ENCODE data around the gene DDX5. TPM values are rescaled to one million over a fixed set of nuclear protein-coding genes. Genes with fewer than 3 reads are reported as not detected.

DDX5 gene
- total RNA-seq, 1 experiment from 2014 or later: 369 TPM

DNA sequence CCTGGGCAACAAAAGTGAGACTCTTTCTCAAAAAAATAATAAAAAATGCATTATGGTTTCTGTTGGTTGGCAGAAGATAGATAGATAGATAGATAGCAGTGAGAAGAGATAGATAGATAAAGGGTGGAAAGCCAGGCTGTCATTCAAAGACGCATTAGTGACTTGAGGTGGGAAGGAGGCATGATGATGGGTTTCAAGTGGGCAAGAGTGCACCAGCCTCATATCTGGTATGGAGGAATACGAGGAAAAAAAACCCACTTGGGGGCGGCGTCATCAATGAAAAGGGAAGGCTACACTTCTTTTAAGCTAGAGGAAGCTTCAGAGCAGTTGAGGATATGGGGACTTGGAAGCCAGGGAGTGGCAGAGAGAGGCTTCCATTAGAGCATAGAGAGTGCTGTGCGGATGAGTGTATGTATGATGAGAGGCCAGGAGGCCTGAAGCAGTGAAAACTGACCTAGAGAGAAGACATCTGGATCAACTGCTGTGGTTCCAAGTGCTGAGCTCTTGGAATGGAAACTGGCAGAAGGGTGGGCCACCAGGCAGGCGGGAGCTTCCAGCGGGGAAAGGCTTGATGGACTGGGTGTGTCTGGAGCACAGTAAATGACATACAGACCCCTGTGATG is 32.5 kb upstream of the DDX5 start:
- Histone ChIP-seq H3K79me2 (ENCODE audit: low read length) (no peaks in the 10 kb centered on the region), H4K20me1 (ENCODE audit: insufficient read depth, low read depth, low read length) (no peaks in the 10 kb centered on the region), H3K9me2 (replicated peaks; ENCODE audit: insufficient read depth, low read length) (no peaks in the 10 kb centered on the region), H3K27me3 (ENCODE audit: low read length) (no peaks in the 10 kb centered on the region), H3K27ac (ENCODE audit: low read length) (no peak overlapping the region), H3K4me1 (ENCODE audit: low read length) (no peaks in the 10 kb centered on the region), H3K9ac (ENCODE audit: low read length) (no peak overlapping the region), H2AFZ (ENCODE audit: low read length) (no peak overlapping the region), H3K9me3 (ENCODE audit: low read length) (no peaks in the 10 kb centered on the region), H3K4me2 (ENCODE audit: low read depth, low read length, poor library complexity, severe bottlenecking) (no peak overlapping the region), H3K4me3 (ENCODE audit: low read length) (no peak overlapping the region), H3K36me3 (ENCODE audit: insufficient read depth, low read length) (peaks cover 49% of the 10 kb centered on the region)
- DNase-seq: no peak

DNA sequence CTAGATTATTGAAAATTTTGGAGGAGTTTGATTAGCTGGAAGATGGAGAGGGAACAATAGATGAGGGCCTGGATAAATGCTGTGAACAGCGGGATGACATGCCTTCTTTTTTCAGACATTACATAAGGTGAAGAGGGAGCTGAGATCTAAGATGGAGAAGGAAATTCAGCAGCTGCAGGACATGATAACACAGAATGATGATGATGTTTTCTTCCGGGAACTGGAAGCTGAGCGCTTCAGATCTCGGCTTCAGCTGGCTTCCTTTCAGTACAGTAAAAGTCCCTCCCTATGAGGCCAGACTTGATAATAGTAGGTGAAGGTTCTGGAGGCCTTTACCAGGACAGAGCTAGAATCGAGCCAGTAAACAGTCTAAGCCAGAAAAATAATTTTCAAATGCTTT is 31.4 kb upstream of the DDX5 start:
- Histone ChIP-seq H3K36me3 (ENCODE audit: insufficient read depth, low read length) (peaks cover 60% of the 10 kb centered on the region), H3K79me2 (ENCODE audit: low read length) (no peaks in the 10 kb centered on the region), H3K4me2 (ENCODE audit: low read depth, low read length, poor library complexity, severe bottlenecking) (no peak overlapping the region), H3K9me3 (ENCODE audit: low read length) (no peaks in the 10 kb centered on the region), H3K9me2 (replicated peaks; ENCODE audit: insufficient read depth, low read length) (no peaks in the 10 kb centered on the region), H3K27me3 (ENCODE audit: low read length) (no peaks in the 10 kb centered on the region), H4K20me1 (ENCODE audit: insufficient read depth, low read depth, low read length) (no peaks in the 10 kb centered on the region), H3K9ac (ENCODE audit: low read length) (no peak overlapping the region), H2AFZ (ENCODE audit: low read length) (no peak overlapping the region), H3K27ac (ENCODE audit: low read length) (no peak overlapping the region), H3K4me1 (ENCODE audit: low read length) (no peaks in the 10 kb centered on the region), H3K4me3 (ENCODE audit: low read length) (no peak overlapping the region)
- no peak for DNase-seq

DNA sequence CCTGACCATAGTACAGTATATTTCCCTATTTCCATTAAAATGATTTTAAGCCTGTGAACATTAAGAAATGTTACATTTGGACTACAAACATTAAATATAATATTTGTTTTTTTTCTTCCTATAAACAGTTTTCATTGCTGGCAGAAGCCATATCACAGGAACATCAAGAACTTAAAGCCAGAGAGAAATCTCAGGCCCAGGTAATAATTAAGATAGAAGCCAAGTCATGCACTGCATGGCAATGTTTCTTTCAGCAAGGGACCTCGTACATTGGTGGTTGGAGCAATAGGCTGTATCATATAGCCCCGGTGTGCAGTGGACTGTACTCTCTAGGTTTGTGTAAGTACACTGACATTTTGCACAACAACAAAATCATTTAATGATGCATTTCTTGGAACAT is 30.8 kb upstream of the DDX5 start:
- H3K9ac ChIP-seq (ENCODE audit: low read length): no peak overlapping the region

DNA sequence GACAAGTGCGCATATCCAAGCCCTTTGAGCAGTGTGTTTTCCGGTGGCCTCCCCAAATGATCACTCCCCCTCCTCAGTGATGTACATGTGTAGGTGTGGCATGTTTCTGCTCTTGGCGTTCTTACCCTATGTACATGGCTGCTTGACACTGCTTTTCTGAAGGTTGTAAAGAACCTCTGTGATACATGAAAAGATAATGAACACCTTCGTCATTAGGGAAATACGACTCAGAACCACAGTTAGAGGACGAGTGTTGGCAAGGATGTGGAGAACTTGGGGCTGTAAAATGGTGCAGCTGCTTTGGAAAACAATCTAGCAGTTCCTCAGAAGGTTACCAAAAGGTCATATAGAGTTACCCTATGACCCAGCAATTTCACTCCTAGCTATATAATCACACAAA is 29.3 kb upstream of the DDX5 start:
- Histone ChIP-seq H3K9me2 (replicated peaks; ENCODE audit: insufficient read depth, low read length) (no peaks in the 10 kb centered on the region), H3K79me2 (ENCODE audit: low read length) (no peaks in the 10 kb centered on the region), H3K4me3 (ENCODE audit: low read length) (no peak overlapping the region), H3K27ac (ENCODE audit: low read length) (no peak overlapping the region), H2AFZ (ENCODE audit: low read length) (no peak overlapping the region), H3K36me3 (ENCODE audit: insufficient read depth, low read length) (peaks cover 74% of the 10 kb centered on the region), H3K4me2 (ENCODE audit: low read depth, low read length, poor library complexity, severe bottlenecking) (no peak overlapping the region), H3K9ac (ENCODE audit: low read length) (no peak overlapping the region), H4K20me1 (ENCODE audit: insufficient read depth, low read depth, low read length) (no peaks in the 10 kb centered on the region), H3K4me1 (ENCODE audit: low read length) (no peaks in the 10 kb centered on the region), H3K9me3 (ENCODE audit: low read length) (no peaks in the 10 kb centered on the region), H3K27me3 (ENCODE audit: low read length) (no peaks in the 10 kb centered on the region)
- no peak for DNase-seq

More for the DNA sequence above, 30.8 kb upstream of the DDX5 start:
- Histone ChIP-seq H2AFZ (ENCODE audit: low read length) (no peak overlapping the region), H3K27ac (ENCODE audit: low read length) (no peak overlapping the region), H3K79me2 (ENCODE audit: low read length) (no peaks in the 10 kb centered on the region), H3K4me2 (ENCODE audit: low read depth, low read length, poor library complexity, severe bottlenecking) (no peak overlapping the region), H3K27me3 (ENCODE audit: low read length) (no peaks in the 10 kb centered on the region), H3K36me3 (ENCODE audit: insufficient read depth, low read length) (peaks cover 63% of the 10 kb centered on the region), H3K9me3 (ENCODE audit: low read length) (no peaks in the 10 kb centered on the region), H4K20me1 (ENCODE audit: insufficient read depth, low read depth, low read length) (no peaks in the 10 kb centered on the region), H3K4me3 (ENCODE audit: low read length) (no peak overlapping the region), H3K4me1 (ENCODE audit: low read length) (no peaks in the 10 kb centered on the region), H3K9me2 (replicated peaks; ENCODE audit: insufficient read depth, low read length) (no peaks in the 10 kb centered on the region)
- DNase-seq: no peak

DNA sequence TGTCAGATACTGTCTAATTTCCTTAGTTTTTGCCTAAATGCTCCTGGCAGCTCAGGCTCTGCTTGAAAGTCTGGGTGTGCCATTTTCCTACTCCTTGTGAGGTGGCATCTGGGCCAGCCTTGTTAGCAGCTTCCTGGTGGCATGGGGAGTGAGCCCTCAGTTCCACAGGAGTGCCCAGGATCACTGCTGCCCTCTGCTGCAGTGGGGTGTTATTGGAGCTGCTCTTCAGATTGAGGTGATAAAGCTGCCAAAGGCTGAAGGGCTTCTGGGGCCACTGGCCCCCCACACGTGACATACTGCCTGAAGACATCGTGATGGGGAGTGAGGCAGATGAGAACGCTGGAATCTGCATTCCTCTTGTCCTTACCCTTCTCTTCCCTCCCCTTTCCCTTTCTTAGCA is 28.1 kb upstream of the DDX5 start:
- Histone ChIP-seq H3K4me2 (ENCODE audit: low read depth, low read length, poor library complexity, severe bottlenecking) (no peak overlapping the region), H3K36me3 (ENCODE audit: insufficient read depth, low read length) (peaks cover 81% of the 10 kb centered on the region), H4K20me1 (ENCODE audit: insufficient read depth, low read depth, low read length) (no peaks in the 10 kb centered on the region), H3K4me3 (ENCODE audit: low read length) (no peak overlapping the region), H3K4me1 (ENCODE audit: low read length) (no peaks in the 10 kb centered on the region), H3K9ac (ENCODE audit: low read length) (no peak overlapping the region), H3K27ac (ENCODE audit: low read length) (no peak overlapping the region), H3K79me2 (ENCODE audit: low read length) (no peaks in the 10 kb centered on the region), H3K27me3 (ENCODE audit: low read length) (no peaks in the 10 kb centered on the region), H2AFZ (ENCODE audit: low read length) (no peak overlapping the region), H3K9me3 (ENCODE audit: low read length) (no peaks in the 10 kb centered on the region), H3K9me2 (replicated peaks; ENCODE audit: insufficient read depth, low read length) (no peaks in the 10 kb centered on the region)
- DNase-seq: peak; percentile 49

DNA sequence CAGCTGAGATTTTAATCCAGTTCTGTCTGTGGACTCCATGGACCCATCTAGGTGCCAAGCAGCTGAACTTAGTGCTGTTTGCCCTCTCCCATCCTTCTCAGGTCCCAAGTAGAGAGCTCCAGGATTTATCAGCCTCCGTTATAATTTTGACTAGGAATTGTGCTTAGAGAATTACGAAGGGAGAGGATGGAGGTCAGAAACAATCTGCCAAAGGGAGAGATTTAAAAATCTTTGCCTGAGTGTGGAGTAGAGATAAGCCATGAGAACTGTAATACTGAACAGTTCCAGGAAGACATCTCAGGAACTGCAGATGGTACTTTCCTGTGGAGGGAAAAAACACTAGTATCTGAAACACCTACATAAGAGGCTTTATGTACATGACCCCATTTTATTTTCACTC is 27.7 kb upstream of the DDX5 start:
- H3K79me2 ChIP-seq (ENCODE audit: low read length): no peaks in the 10 kb centered on the region
- no peak overlapping the region for H2AFZ ChIP-seq (ENCODE audit: low read length)
- no peaks in the 10 kb centered on the region for H3K9me3 ChIP-seq (ENCODE audit: low read length)
- DNase-seq: no peak
- H3K36me3 ChIP-seq (ENCODE audit: insufficient read depth, low read length): peaks cover 85% of the 10 kb centered on the region
- H3K4me3 ChIP-seq (ENCODE audit: low read length): no peak overlapping the region
- no peak overlapping the region for H3K9ac ChIP-seq (ENCODE audit: low read length)
- no peak overlapping the region for H3K27ac ChIP-seq (ENCODE audit: low read length)
- H3K9me2 ChIP-seq (replicated peaks; ENCODE audit: insufficient read depth, low read length): no peaks in the 10 kb centered on the region
- H4K20me1 ChIP-seq (ENCODE audit: insufficient read depth, low read depth, low read length): no peaks in the 10 kb centered on the region
- H3K27me3 ChIP-seq (ENCODE audit: low read length): no peaks in the 10 kb centered on the region
- no peaks in the 10 kb centered on the region for H3K4me1 ChIP-seq (ENCODE audit: low read length)
- H3K4me2 ChIP-seq (ENCODE audit: low read depth, low read length, poor library complexity, severe bottlenecking): no peak overlapping the region

DNA sequence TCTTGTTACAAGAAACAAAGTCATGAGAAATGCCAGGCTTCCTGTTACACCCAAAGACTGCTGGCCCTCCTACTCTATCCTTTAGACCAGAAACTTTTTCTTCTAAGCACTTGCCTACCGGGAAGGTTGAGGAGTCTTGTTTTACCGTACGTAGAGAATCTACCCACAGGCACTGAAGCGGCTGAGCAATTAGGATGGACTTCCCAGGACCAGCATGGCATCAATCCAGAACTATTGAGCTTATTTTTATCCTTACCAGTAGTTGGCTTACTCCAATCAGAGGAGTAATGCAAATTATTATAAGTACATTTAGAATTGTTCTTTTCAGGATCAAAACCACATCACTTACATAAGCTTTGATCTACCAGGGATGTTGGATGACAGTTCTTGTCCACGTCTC is 26.3 kb upstream of the DDX5 start:
- Histone ChIP-seq H3K4me2 (ENCODE audit: low read depth, low read length, poor library complexity, severe bottlenecking) (no peak overlapping the region), H3K27me3 (ENCODE audit: low read length) (no peaks in the 10 kb centered on the region), H3K4me1 (ENCODE audit: low read length) (no peaks in the 10 kb centered on the region), H3K79me2 (ENCODE audit: low read length) (0 out of 2 replicates have a peak, but pooled peaks cover 1% of the 10 kb centered on the region), H2AFZ (ENCODE audit: low read length) (no peak overlapping the region), H3K9me2 (replicated peaks; ENCODE audit: insufficient read depth, low read length) (no peaks in the 10 kb centered on the region), H3K9ac (ENCODE audit: low read length) (no peak overlapping the region), H3K27ac (ENCODE audit: low read length) (no peak overlapping the region), H4K20me1 (ENCODE audit: insufficient read depth, low read depth, low read length) (no peaks in the 10 kb centered on the region), H3K36me3 (ENCODE audit: insufficient read depth, low read length) (peaks cover 88% of the 10 kb centered on the region), H3K4me3 (ENCODE audit: low read length) (no peak overlapping the region), H3K9me3 (ENCODE audit: low read length) (no peaks in the 10 kb centered on the region)
- DNase-seq: no peak

DNA sequence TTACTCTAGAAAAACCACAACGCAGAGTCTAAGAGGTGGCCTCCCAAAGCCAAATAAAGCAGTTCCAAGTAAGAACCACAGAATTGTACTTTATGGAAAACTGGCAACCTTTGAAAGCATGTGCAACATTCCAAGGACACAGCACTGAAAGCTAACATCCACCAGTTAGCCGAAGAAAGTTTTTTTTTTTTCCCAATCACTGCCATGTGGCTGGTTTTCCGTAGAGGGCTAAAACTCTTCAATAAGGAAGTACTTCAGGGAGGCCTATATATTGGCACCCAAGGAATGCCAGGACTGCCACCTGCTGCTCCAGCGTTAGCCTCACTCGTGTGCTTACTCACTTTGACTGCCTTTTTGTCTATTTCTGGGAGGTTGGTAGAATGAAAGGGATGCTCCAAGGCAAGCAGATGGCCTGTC is 25.9 kb upstream of the DDX5 start:
- H3K79me2 ChIP-seq (ENCODE audit: low read length): 0 out of 2 replicates have a peak, but pooled peaks cover 3% of the 10 kb centered on the region
- H3K4me3 ChIP-seq (ENCODE audit: low read length): no peak overlapping the region
- no peak overlapping the region for H2AFZ ChIP-seq (ENCODE audit: low read length)
- H3K4me2 ChIP-seq (ENCODE audit: low read depth, low read length, poor library complexity, severe bottlenecking): no peak overlapping the region
- H3K9me3 ChIP-seq (ENCODE audit: low read length): no peaks in the 10 kb centered on the region
- H3K4me1 ChIP-seq (ENCODE audit: low read length): no peaks in the 10 kb centered on the region
- H3K9me2 ChIP-seq (replicated peaks; ENCODE audit: insufficient read depth, low read length): no peaks in the 10 kb centered on the region
- DNase-seq: no peak
- H3K36me3 ChIP-seq (ENCODE audit: insufficient read depth, low read length): peaks cover 84% of the 10 kb centered on the region
- H3K27me3 ChIP-seq (ENCODE audit: low read length): no peaks in the 10 kb centered on the region
- H4K20me1 ChIP-seq (ENCODE audit: insufficient read depth, low read depth, low read length): no peaks in the 10 kb centered on the region
- H3K9ac ChIP-seq (ENCODE audit: low read length): no peak overlapping the region
- no peak overlapping the region for H3K27ac ChIP-seq (ENCODE audit: low read length)
